Measurements from ENCODE around the gene TARBP1.
"Not testable (repeated sequence)": the region's sequence is repeated elsewhere in the genome, so short reads cannot be mapped to it uniquely, and the experiment has no call there.

Gene TARBP1

DNA sequence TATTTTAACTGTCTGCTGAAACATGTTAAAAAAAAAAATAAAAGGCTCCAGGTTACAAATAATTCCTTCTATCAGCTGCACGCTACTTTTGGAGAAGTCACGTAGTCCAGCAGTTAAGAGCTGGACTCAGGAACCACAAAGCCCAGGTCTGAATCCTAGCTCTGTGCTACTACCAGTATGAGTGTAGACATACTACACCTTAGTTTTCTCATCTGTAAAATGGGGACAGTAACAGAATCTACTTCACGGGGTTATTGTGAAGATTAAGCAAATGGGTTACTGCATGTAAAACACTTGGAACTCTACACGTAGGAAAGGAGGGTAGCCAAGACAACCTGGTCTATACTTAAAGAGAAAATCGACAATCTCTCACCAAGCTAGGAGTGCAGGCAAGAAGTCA is 48.3 kb downstream of the TARBP1 start:
- DNase-seq: no peak

DNA sequence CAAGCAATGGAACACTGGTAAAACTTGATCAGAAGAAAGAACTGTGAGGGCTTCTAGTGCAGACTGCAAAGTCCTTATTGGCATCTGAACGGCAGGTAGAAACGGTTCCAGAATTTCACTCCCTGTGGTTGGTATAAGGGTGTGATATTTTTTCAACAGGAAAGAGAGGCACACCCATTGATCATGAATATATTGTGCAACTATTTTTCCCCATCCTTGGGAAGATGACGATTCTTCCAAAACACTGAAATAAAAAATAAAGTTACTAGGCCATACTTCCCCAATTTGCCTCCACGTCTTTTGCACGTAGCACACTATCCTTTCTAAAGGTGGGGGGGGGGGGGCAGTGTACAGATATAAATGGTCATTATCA is 49.6 kb downstream of the TARBP1 start:
- DNase-seq: no peak

GRCh38 chr1:234427950-234428646 is 50.9 kb downstream of the TARBP1 start:
- no peak for DNase-seq

- DNase-seq: no peak
These were observed 65.0 kb downstream of the TARBP1 start for GRCh38 chr1:234413990-234414389.

GRCh38 chr1:234413485-234413884 is 65.5 kb downstream of the TARBP1 start:
- DNase-seq: no peak

- no peak for DNase-seq
These were observed 66.1 kb downstream of the TARBP1 start for GRCh38 chr1:234412830-234413229.

- DNase-seq: no peak
These were observed 69.7 kb downstream of the TARBP1 start for GRCh38 chr1:234409328-234409727.

DNA sequence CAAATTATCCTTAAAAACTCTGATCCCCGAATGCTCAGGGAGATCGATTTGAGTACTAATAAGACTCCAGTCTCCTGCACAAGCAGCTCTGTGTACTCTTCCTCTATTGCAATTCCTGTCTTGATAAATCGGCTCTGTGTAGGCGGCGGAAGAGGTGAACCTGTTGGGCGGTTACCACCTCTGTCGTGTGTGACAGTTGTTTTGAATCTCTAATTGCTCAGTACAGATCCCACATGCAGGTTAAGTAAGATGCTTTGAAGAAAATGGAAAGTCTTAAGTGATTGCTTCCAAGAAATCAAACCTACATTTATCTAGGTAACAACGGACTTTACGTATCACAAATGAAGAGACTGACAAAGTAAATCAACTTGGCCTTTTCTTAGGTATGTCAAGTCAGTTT is 70.2 kb downstream of the TARBP1 start:
- no peak for DNase-seq

- DNase-seq: no peak
These were observed 72.1 kb downstream of the TARBP1 start for GRCh38 chr1:234406871-234407270.

DNA sequence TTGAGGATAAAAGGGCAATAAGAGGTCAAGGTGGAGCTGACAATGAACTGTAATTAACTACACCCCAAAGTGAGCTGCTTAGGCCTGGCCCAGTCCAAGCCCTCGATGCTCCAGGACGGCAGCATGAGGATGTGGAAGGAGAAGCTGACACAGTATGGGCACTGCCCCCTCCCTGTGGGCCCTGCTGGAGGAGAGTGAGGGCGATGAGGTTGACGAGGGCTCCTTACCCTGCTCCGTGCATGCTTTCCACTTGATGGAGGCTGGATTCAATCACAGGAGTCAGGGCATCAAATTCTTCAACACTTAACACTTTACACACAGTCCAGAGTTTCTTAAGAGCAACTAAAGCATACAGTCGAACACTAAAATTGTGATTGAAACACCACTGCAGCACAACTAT is 73.3 kb downstream of the TARBP1 start:
- no peak for DNase-seq

- DNase-seq: no peak
These were observed 76.0 kb downstream of the TARBP1 start for GRCh38 chr1:234402939-234403338.

GRCh38 chr1:234401658-234402057 is 77.3 kb downstream of the TARBP1 start:
- DNase-seq: no peak

DNA sequence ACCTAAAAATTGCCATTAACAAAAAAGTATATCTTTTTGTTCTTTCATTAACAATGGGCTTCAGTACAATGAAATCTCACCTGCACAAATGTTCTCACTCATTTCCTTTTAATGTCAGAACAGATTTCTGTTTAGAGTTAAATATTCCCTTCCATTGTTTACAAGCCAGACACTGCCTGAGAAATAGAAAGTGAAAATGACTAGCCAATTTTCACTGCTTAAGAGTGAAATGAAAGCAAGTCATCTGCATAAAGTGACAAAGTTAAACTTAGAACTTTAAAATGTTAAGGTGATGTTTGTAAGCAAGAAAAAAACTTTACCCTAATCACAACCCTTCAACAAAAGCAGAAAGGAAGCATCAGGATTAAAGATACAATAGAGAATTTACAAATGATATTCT is 78.2 kb downstream of the TARBP1 start:
- no peak for DNase-seq

GRCh38 chr1:234399515-234399914 is 79.5 kb downstream of the TARBP1 start:
- not testable (repeated sequence) for DNase-seq

DNA sequence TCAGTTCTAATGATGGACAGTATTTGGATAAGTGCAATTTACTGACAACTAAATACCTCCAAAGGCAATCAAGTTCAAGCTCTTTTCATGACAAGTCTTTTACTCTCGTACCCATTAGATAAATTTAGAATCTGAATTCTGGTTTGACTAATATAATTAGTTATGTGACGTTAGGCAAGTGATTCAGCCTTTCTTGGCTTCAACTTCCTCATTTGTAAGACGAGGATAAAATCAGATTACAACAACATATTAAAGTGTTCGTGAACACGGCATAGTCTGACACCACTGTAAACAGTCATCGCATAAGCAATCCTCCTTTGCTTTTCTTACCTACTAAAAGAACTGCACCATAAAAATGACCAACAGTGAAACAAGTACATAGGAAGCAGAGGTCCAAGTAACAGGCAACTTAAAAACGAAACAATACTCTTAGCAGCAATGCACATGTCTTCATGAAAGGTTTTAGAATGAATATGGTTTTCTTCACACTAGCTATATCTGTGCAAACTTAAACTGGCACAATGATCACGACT is 80.1 kb downstream of the TARBP1 start:
- DNase-seq: no peak

DNA sequence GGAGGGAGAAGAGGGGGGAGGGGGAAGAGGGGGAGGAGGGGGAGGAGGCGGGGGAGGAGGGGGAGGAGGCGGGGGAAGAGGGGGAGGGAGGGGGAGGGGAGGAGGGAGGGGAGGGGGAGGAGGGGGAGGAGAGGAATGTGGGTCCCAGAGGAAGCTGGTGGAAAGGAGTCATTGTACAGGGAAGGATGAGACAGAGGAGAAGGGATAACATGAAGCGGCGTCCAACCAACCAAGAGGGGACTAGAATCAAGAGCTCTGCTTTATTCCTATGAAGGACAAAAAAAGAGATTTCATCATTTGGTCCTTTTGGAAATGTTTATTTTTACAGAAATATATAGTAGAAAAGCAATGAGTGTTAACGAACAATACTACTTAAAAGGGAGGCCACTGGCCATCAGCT is 81.2 kb downstream of the TARBP1 start:
- DNase-seq: no peak

DNA sequence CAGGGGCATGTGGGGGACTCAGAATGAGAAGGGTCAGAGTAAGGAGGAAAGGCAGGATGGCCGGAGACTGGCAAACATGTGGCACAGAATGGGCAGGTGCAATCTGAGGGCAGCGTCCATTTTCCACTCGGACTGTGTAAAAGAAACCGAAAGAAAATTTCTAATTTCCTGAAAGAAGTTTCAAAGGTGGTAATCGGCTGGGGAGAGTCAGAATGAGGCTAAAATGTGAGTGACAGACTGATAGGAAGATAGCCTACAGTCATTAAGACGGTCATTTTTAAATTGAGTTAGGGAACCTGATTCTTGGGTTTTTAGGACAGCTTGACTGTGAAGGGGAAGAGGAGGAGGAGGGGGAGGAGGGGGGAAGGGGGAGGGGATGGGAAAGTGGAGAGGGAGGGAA is 82.1 kb downstream of the TARBP1 start:
- no peak for DNase-seq

- DNase-seq: no peak
These were observed 82.9 kb downstream of the TARBP1 start for GRCh38 chr1:234396092-234396491.

- no peak for DNase-seq
These were observed 83.7 kb downstream of the TARBP1 start for GRCh38 chr1:234395297-234395696.

- DNase-seq: no peak
These were observed 85.8 kb downstream of the TARBP1 start for GRCh38 chr1:234393190-234393589.

- no peak for DNase-seq
These were observed 90.9 kb downstream of the TARBP1 start for GRCh38 chr1:234388094-234388493.

DNA sequence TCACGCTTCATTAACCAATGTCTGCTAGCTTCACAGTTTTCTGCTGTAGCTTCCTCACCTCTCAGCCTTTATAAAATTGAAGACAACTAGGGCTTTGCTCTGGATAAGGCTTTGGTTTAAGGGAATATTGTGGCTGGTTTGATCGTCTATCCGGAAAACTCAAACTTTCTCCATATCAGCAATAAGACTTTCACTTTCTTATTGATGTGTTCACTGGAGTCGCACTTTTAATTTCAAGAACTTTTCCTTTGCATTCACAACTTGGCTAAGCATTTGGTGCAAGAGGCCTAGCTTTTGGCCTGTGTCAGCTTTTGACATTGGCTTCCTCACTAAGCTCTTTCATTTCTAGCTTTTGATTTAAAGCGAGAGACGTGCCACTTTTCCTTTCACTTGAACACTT is 92.9 kb downstream of the TARBP1 start:
- no peak for DNase-seq

DNA sequence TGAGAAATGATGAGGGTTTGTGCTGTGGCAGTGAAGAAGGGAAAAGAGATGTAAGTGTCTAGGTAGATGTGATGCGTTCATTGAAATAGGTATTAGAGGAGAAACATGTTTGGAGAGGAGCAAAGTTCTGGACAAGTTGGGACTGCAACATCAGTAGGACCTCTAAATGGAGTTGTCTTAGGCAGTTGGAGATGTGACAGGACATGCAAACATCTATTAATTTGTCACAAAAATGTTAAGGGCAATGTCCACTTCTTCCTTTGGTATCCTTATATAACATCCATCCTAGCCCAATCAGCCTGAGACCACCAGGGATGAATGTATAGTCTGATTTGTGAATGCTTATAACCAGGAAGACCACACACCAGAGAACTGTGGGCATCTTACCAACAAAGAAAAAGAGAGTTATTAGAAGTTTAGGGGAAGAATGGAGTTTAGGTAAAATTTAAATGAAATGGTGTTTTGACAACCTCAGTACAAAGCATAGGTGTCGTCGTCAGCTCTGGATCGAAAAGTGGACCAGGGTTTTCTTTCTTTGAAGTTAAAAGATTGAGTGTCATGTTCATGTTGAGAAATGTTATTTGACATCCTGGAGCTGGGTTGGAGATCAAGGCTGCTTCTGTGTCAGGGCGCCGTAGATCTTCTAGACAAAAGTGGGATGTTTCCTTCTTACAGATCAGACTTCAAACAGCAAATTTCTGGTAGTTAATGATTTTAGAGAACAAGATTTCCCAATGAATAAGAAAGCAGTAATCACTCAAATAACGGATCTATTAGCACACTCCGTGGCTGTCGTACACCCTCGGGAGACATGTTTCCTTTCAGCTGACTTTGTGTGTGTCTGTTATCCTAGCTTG is 97.1 kb downstream of the TARBP1 start:
- DNase-seq: no peak

DNA sequence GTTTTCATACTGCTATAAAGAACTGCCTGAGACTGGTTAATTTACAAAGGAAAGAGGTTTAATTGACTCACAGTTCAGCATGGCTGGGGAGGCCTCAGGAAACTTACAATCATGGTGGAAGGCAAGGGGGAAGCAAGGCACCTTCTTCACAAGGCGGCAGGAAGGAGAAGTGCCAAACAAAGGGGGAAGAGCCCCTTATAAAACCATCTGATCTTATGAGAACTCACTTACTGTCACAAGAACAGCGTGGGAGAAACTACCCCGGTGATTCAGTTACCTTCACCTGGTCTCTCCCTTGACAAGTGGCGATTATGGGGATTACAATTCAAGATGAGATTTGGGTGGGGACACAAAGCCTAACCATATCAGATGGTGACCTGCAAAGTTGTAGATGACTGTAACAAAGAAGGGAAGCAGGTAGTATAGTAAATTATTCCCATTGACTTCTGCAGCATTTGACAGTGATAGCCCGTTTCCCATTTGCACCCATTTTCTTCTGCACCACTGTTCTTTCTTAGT is 99.3 kb downstream of the TARBP1 start:
- not testable (repeated sequence) for DNase-seq
